IPS-18a (cell line): ENCODE data around the gene CYP3A7.
"Not testable (repeated sequence)": the region's sequence is repeated elsewhere in the genome, so short reads cannot be mapped to it uniquely, and the experiment has no call there.

Experiments
- H3K27ac ChIP-seq: one replicate; pipeline ENCODE4 v1.5.1; 2013; ENCODE audit warnings: low read length
- H3K27me3 ChIP-seq: one replicate; pipeline ENCODE4 v1.6.1; 2013; ENCODE audit warnings: mild to moderate bottlenecking, low read length; ENCODE audit not compliant: control insufficient read depth, insufficient read depth
- H3K36me3 ChIP-seq: one replicate; pipeline ENCODE4 v1.6.1; 2013; ENCODE audit warnings: low read depth, low read length; ENCODE audit not compliant: control insufficient read depth
- H3K4me1 ChIP-seq: one replicate; pipeline ENCODE4 v1.6.1; 2013; ENCODE audit warnings: low read depth, low read length; ENCODE audit not compliant: control insufficient read depth
- H3K4me3 ChIP-seq: one replicate; pipeline ENCODE4 v1.5.1; 2013; ENCODE audit warnings: low read length
- H3K9ac ChIP-seq: one replicate; pipeline ENCODE4 v1.6.1; 2013; ENCODE audit warnings: mild to moderate bottlenecking, low read length, moderate library complexity
- H3K9me3 ChIP-seq: one replicate; pipeline ENCODE4 v1.6.1; 2013; ENCODE audit warnings: low read depth, low read length; ENCODE audit not compliant: control insufficient read depth

Gene CYP3A7

DNA sequence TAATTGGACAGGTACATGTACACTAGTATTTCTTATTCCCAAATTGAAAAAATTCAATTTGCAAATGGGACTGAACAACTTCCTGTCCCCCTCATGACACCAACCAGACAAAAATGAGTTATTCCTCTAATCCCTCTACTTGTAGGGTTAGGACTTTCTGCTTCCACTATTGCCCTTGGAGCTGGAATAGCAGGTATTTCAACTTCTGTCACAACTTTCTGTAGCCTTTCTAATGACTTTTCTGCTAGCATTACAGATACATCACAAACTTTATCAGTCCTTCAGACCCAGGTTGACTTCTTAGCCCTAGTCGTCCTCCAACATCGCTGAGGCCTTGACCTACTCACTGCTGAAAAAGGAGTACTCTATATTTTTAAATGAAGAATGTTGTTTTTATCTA is 6.4 kb downstream of the CYP3A7 start:
- Histone ChIP-seq H3K9me3 (no peaks in the 10 kb centered on the region), H3K27ac (no peak overlapping the region), H3K9ac (no peak overlapping the region), H3K36me3 (no peaks in the 10 kb centered on the region), H3K4me3 (no peak overlapping the region), H3K4me1 (no peaks in the 10 kb centered on the region), H3K27me3 (no peaks in the 10 kb centered on the region)

- H3K27ac ChIP-seq, H3K36me3 ChIP-seq, H3K4me1 ChIP-seq, H3K4me3 ChIP-seq, H3K27me3 ChIP-seq, H3K9ac ChIP-seq, H3K9me3 ChIP-seq: not testable (repeated sequence)
Observed at GRCh38 chr7:99723201-99723600, 11.8 kb downstream of the CYP3A7 start.

- Histone ChIP-seq H3K4me3 (no peak overlapping the region), H3K27me3 (peaks cover 3% of the 10 kb centered on the region), H3K9me3 (no peaks in the 10 kb centered on the region), H3K27ac (no peak overlapping the region), H3K9ac (no peak overlapping the region), H3K36me3 (no peaks in the 10 kb centered on the region), H3K4me1 (no peaks in the 10 kb centered on the region)
Observed at GRCh38 chr7:99720800-99721595, 14.0 kb downstream of the CYP3A7 start.

- Histone ChIP-seq H3K36me3 (no peaks in the 10 kb centered on the region), H3K9ac (no peak overlapping the region), H3K9me3 (no peaks in the 10 kb centered on the region), H3K4me3 (no peak overlapping the region), H3K4me1 (no peaks in the 10 kb centered on the region), H3K27me3 (peaks cover 3% of the 10 kb centered on the region), H3K27ac (no peak overlapping the region)
Observed at GRCh38 chr7:99719996-99720769, 14.8 kb downstream of the CYP3A7 start.

DNA sequence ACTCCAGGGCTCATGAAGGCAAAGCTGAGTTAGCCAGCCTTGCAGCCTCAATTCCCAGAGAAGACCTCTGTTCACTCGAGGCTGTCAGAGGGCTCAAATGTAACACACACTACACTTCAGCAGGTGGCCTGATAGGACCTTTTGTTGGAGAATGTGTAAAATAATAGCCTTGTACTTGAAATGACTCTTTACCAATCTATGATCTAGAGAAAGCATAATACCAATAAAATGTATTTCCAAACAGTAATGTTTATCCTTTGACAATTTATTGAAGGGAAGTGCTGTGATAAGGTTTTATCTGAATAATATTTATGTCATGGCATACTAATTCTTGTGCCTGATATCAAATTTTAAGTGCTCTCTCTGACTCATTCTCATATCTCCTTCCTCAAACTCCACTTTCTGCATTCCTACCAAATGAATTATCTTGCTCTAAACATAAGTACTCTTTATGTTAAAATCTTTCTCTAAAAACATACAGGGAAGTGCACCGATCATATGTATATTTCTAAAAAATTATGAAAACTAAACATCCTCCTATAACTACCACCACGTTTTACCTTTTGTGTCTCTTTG is 20.9 kb downstream of the CYP3A7 start:
- H3K27ac ChIP-seq: no peak overlapping the region
- H3K27me3 ChIP-seq: no peaks in the 10 kb centered on the region
- H3K4me3 ChIP-seq: no peak overlapping the region
- no peaks in the 10 kb centered on the region for H3K36me3 ChIP-seq
- no peak overlapping the region for H3K9ac ChIP-seq
- no peaks in the 10 kb centered on the region for H3K9me3 ChIP-seq
- no peaks in the 10 kb centered on the region for H3K4me1 ChIP-seq

DNA sequence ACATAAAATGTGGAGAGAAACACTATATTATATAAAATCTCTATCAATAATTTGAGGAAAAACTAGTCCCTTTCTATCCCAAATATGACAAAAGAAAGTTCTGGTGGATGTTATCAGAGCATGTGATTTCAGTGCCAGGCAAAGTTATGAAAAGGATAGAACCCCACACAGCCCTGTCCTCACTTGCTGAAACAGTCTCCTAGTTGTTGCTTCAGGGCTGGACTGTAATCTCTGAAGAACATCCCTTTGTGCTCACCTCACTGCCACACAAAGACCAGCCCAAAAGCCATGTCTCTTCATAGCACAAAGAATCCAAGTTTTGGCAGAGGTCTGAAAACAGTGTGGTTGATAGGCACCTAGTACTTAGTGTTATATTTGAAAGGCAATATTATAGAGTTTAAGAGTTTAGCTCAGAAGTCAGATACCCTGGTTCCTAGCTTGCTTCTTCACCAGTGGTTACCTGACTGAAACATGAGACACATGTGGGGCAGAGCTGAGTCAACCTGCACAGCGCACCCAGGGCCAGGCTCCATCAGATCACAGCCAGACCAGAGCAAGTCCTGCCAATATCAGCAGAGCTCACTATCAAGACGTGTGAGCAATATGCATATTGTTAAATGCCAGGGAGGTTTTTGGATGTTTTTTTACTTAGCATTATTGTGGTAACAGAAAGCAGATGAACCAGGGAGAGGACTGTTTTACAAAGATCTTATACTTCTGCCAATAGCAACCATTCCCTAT is 25.0 kb downstream of the CYP3A7 start:
- H3K4me1 ChIP-seq: no peaks in the 10 kb centered on the region
- no peaks in the 10 kb centered on the region for H3K36me3 ChIP-seq
- no peak overlapping the region for H3K4me3 ChIP-seq
- H3K9ac ChIP-seq: no peak overlapping the region
- H3K27me3 ChIP-seq: no peaks in the 10 kb centered on the region
- H3K27ac ChIP-seq: no peak overlapping the region
- peaks cover 4% of the 10 kb centered on the region for H3K9me3 ChIP-seq

- Histone ChIP-seq H3K4me1 (no peaks in the 10 kb centered on the region), H3K9ac (no peak overlapping the region), H3K27me3 (no peaks in the 10 kb centered on the region), H3K27ac (no peak overlapping the region), H3K36me3 (no peaks in the 10 kb centered on the region), H3K4me3 (no peak overlapping the region), H3K9me3 (peaks cover 5% of the 10 kb centered on the region)
Observed at GRCh38 chr7:99709260-99709659, 25.7 kb downstream of the CYP3A7 start.

GRCh38 chr7:99707096-99707495 is 27.9 kb downstream of the CYP3A7 start:
- H3K27me3 ChIP-seq: no peaks in the 10 kb centered on the region
- H3K27ac ChIP-seq: no peak overlapping the region
- no peak overlapping the region for H3K4me3 ChIP-seq
- H3K9me3 ChIP-seq: peaks cover 5% of the 10 kb centered on the region
- H3K36me3 ChIP-seq: no peaks in the 10 kb centered on the region
- no peak overlapping the region for H3K9ac ChIP-seq
- H3K4me1 ChIP-seq: no peaks in the 10 kb centered on the region

GRCh38 chr7:99699946-99700345 is 35.0 kb downstream of the CYP3A7 start:
- H3K4me3 ChIP-seq: no peak overlapping the region
- H3K36me3 ChIP-seq: no peaks in the 10 kb centered on the region
- no peaks in the 10 kb centered on the region for H3K27me3 ChIP-seq
- H3K27ac ChIP-seq: no peak overlapping the region
- no peaks in the 10 kb centered on the region for H3K4me1 ChIP-seq
- no peak overlapping the region for H3K9ac ChIP-seq
- peaks cover under 1% of the 10 kb centered on the region for H3K9me3 ChIP-seq

- not testable (repeated sequence) for H3K27ac ChIP-seq, H3K36me3 ChIP-seq, H3K27me3 ChIP-seq, H3K9ac ChIP-seq, H3K9me3 ChIP-seq, H3K4me3 ChIP-seq, H3K4me1 ChIP-seq
Observed at GRCh38 chr7:99698867-99699730, 35.9 kb downstream of the CYP3A7 start.

GRCh38 chr7:99694912-99695304 is 40.1 kb downstream of the CYP3A7 start:
- no peak overlapping the region for H3K4me3 ChIP-seq
- H3K4me1 ChIP-seq: peaks cover 13% of the 10 kb centered on the region
- no peaks in the 10 kb centered on the region for H3K27me3 ChIP-seq
- H3K36me3 ChIP-seq: no peaks in the 10 kb centered on the region
- H3K27ac ChIP-seq: no peak overlapping the region
- H3K9ac ChIP-seq: no peak overlapping the region
- H3K9me3 ChIP-seq: no peaks in the 10 kb centered on the region
